H9 (cell line): ENCODE measurements around the gene HS6ST1. TPM values are rescaled to one million over a fixed set of nuclear protein-coding genes. Genes with fewer than 3 reads are reported as not detected.

Experiments used
- DNase-seq: peaks from one replicate; pipeline ENCODE4 v3.0.0-alpha.2; 2017
- H2AFZ ChIP-seq: one replicate; pipeline ENCODE4 v1.6.1; 2013; ENCODE audit warnings: mild to moderate bottlenecking, low read length, control low read depth, moderate library complexity
- H2AK5ac ChIP-seq: 2 replicates; pipeline ENCODE4 v1.6.1; 2013; ENCODE audit warnings: low read length, control low read depth, mixed read lengths; ENCODE audit not compliant: insufficient read length
- H2BK120ac ChIP-seq: one replicate; pipeline ENCODE4 v1.6.1; 2013; ENCODE audit warnings: low read depth, mild to moderate bottlenecking, low read length, control low read depth, inconsistent platforms; ENCODE audit not compliant: poor library complexity, severe bottlenecking
- H2BK12ac ChIP-seq: 2 replicates; pipeline ENCODE4 v1.6.1; 2013; ENCODE audit warnings: low read length, control low read depth, mixed read lengths, low read depth; ENCODE audit not compliant: insufficient read length
- H2BK15ac ChIP-seq: 2 replicates; pipeline ENCODE4 v1.6.1; 2013; ENCODE audit warnings: low read depth, low read length, control low read depth
- H2BK20ac ChIP-seq: one replicate; pipeline ENCODE4 v1.6.1; 2013; ENCODE audit warnings: low read depth, mild to moderate bottlenecking, low read length, control low read depth, inconsistent platforms; ENCODE audit not compliant: poor library complexity, severe bottlenecking
- H2BK5ac ChIP-seq: 2 replicates; pipeline ENCODE4 v1.6.1; 2013; ENCODE audit warnings: low read length, control low read depth, mixed read lengths; ENCODE audit not compliant: insufficient read length
- H3K14ac ChIP-seq: 2 replicates; pipeline ENCODE4 v1.6.1; 2013; ENCODE audit warnings: low read length, control low read depth; ENCODE audit not compliant: insufficient read depth
- H3K18ac ChIP-seq: 2 replicates; pipeline ENCODE4 v1.6.1; 2013; ENCODE audit warnings: low read depth, mild to moderate bottlenecking, mixed read lengths, low read length, control low read depth; ENCODE audit not compliant: insufficient read length
- H3K23ac ChIP-seq: 2 replicates; pipeline ENCODE4 v1.6.1; 2013; ENCODE audit warnings: low read length, control low read depth, mixed read lengths, low read depth; ENCODE audit not compliant: insufficient read length
- H3K23me2 ChIP-seq: 2 replicates; pipeline ENCODE4 v1.6.1; 2013; ENCODE audit warnings: low read depth, mild to moderate bottlenecking, mixed read lengths, low read length, control low read depth; ENCODE audit not compliant: insufficient read length, poor library complexity, severe bottlenecking
- H3K27ac ChIP-seq: 2 replicates; pipeline ENCODE4 v1.5.1; 2013; ENCODE audit warnings: low read length, control low read depth, mixed read lengths, low read depth; ENCODE audit not compliant: insufficient read length
- H3K27me3 ChIP-seq: 2 replicates; pipeline ENCODE4 v1.6.1; 2013; ENCODE audit warnings: low read length, control low read depth, inconsistent platforms; ENCODE audit not compliant: insufficient read depth
- H3K4ac ChIP-seq: 2 replicates; pipeline ENCODE4 v1.6.1; 2013; ENCODE audit warnings: low read depth, mild to moderate bottlenecking, control low read depth, inconsistent platforms, low read length, moderate library complexity
- H3K4me1 ChIP-seq: 2 replicates; pipeline ENCODE4 v1.6.1; 2013; ENCODE audit warnings: low read length, control low read depth, inconsistent platforms; ENCODE audit not compliant: insufficient read depth
- H3K4me2 ChIP-seq: 2 replicates; pipeline ENCODE4 v1.6.1; 2013; ENCODE audit warnings: low read length, control low read depth, mixed read lengths; ENCODE audit not compliant: insufficient read length, insufficient read depth
- H3K56ac ChIP-seq: 2 replicates; pipeline ENCODE4 v1.6.1; 2013; ENCODE audit warnings: low read depth, mild to moderate bottlenecking, mixed read lengths, low read length, control low read depth; ENCODE audit not compliant: insufficient read length
- H3K79me1 ChIP-seq: 2 replicates; pipeline ENCODE4 v1.6.1; 2013; ENCODE audit warnings: low read depth, mild to moderate bottlenecking, moderate library complexity, low read length, control low read depth, inconsistent platforms; ENCODE audit not compliant: insufficient read depth, poor library complexity, severe bottlenecking
- H3K79me2 ChIP-seq: 2 replicates; pipeline ENCODE4 v1.6.1; 2013; ENCODE audit warnings: low read length, control low read depth, inconsistent platforms; ENCODE audit not compliant: insufficient read depth
- H3K9ac ChIP-seq: 2 replicates; pipeline ENCODE4 v1.6.1; 2013; ENCODE audit warnings: low read length, control low read depth, mixed read lengths; ENCODE audit not compliant: insufficient read length; ENCODE audit errors: extremely low read depth
- H3K9me3 ChIP-seq: one replicate; pipeline ENCODE4 v1.6.1; 2013; ENCODE audit warnings: low read depth, low read length, inconsistent platforms; ENCODE audit not compliant: control insufficient read depth
- H3T11ph ChIP-seq: one replicate; pipeline ENCODE4 v1.6.1; 2013; ENCODE audit warnings: mild to moderate bottlenecking, low read length, control low read depth, inconsistent platforms
- H4K20me1 ChIP-seq: one replicate; pipeline ENCODE4 v1.6.1; 2013; ENCODE audit not compliant: control insufficient read depth, insufficient read length, insufficient read depth
- H4K5ac ChIP-seq: 2 replicates; pipeline ENCODE4 v1.6.1; 2013; ENCODE audit warnings: low read depth, mild to moderate bottlenecking, mixed read lengths, low read length, control low read depth; ENCODE audit not compliant: insufficient read length
- H4K8ac ChIP-seq: replicated peaks from 2 replicates; pipeline ENCODE4 v1.6.1; 2013; ENCODE audit warnings: low read length, control low read depth, mixed read lengths, low read depth; ENCODE audit not compliant: insufficient read length
- H4K91ac ChIP-seq: 2 replicates; pipeline ENCODE4 v1.6.1; 2013; ENCODE audit warnings: low read depth, mild to moderate bottlenecking, moderate library complexity, mixed read lengths, low read length, control low read depth; ENCODE audit not compliant: insufficient read length
- H3K27ac Mint-ChIP-seq, 3 experiments: 2 replicates in 2 of 3; 3 replicates in 1 of 3; pipeline ENCODE4 v1.8.0; 2020 to 2021; ENCODE audit warnings: mixed read lengths in 3 of 3, mild to moderate bottlenecking in 1 of 3, moderate library complexity in 1 of 3
- H3K27me3 Mint-ChIP-seq: 2 replicates; pipeline ENCODE4 v1.8.0; 2021; ENCODE audit warnings: low read depth, mild to moderate bottlenecking, moderate library complexity, mixed read lengths
- H3K36me3 Mint-ChIP-seq, 3 experiments: 2 replicates in 2 of 3; 3 replicates in 1 of 3; pipeline ENCODE4 v1.8.0; 2020 to 2021; ENCODE audit warnings: low read depth in 3 of 3, mixed read lengths in 3 of 3; ENCODE audit not compliant: insufficient read depth in 1 of 3
- H3K4me1 Mint-ChIP-seq, 2 experiments: 2 replicates each; pipeline ENCODE4 v1.8.0; 2020; ENCODE audit warnings: mixed read lengths in 2 of 2
- H3K4me3 Mint-ChIP-seq, 2 experiments: 2 replicates in 1 of 2; 3 replicates in 1 of 2; pipeline ENCODE4 v1.8.0; 2020 to 2021; ENCODE audit warnings: mild to moderate bottlenecking in 2 of 2, mixed read lengths in 2 of 2, moderate library complexity in 1 of 2
- H3K9me3 Mint-ChIP-seq, 2 experiments: 2 replicates in 1 of 2; 3 replicates in 1 of 2; pipeline ENCODE4 v1.8.0; 2020; ENCODE audit warnings: mild to moderate bottlenecking in 2 of 2, mixed read lengths in 2 of 2, moderate library complexity in 1 of 2
- CTCF ChIP-seq: fragments of 200-600 bp; sonication (generic); conservative IDR thresholded peaks from 3 replicates; pipeline ENCODE4 v1.8.0; 2021; ENCODE audit warnings: antibody characterized with exemption, mild to moderate bottlenecking
- WGBS: extraction: QIAGEN DNeasy Blood & Tissue Kit; methylation state at CpG from one replicate; pipeline ENCODE4 v1.1.7; 2013; ENCODE audit warnings: missing lambda C conversion rate, low lambda C conversion rate, mixed read lengths; ENCODE audit not compliant: insufficient read length; ENCODE audit errors: extremely low coverage; 5-methylcytosine and 5-hydroxymethylcytosine counted together
- total RNA-seq: library from RNA; stranded (reverse); gene quantifications from 2 replicates; pipeline ENCODE4 v1.2.1, GENCODE V29; 2021

The HS6ST1 gene
- total RNA-seq, 1 experiment from 2014 or later, result 60.2 TPM

- WGBS, result no CpG with 5 or more reads among the region's 23 CpGs
- no peak overlapping the region; a peak in 1 of 5 replicates for H3K4me3 Mint-ChIP-seq
- H2AK5ac ChIP-seq, result no peak overlapping the region
- no peak overlapping the region for H2BK15ac ChIP-seq
- no peaks in the 10 kb centered on the region for H3K9me3 ChIP-seq
- H4K5ac ChIP-seq, result no peak overlapping the region
- H4K8ac ChIP-seq, result no peak overlapping the region
- H3K14ac ChIP-seq, result no peak overlapping the region; the same call in 1 of the 2 replicates
- peak overlapping the region; percentile 1 to 79 (median 23); a peak in 3 of 7 replicates for H3K27ac Mint-ChIP-seq
- H3K36me3 Mint-ChIP-seq, result peaks cover 6 to 14% (median 8%) of the 10 kb centered on the region in 3 experiments; a peak in 6 of 7 replicates
- H2BK12ac ChIP-seq, result no peak overlapping the region
- H2AFZ ChIP-seq, result no peak overlapping the region
- H4K91ac ChIP-seq, result no peak overlapping the region
- TF ChIP-seq CTCF, result no peak
- H3K9ac ChIP-seq, result no peak overlapping the region
- no peak overlapping the region for H2BK120ac ChIP-seq
- no peaks in the 10 kb centered on the region for H3K27me3 Mint-ChIP-seq
- peaks cover 12% of the 10 kb centered on the region; the same call in 1 of the 2 replicates for H3K4me1 ChIP-seq
- H3K4me1 Mint-ChIP-seq, result peaks cover 26 to 38% of the 10 kb centered on the region in 2 experiments
- H3K56ac ChIP-seq, result no peak overlapping the region
- H3K23ac ChIP-seq, result no peak overlapping the region
- H3K4me2 ChIP-seq, result no peak overlapping the region
- no peak overlapping the region for H3K4ac ChIP-seq
- H3T11ph ChIP-seq, result no peak overlapping the region
- peaks cover 9% of the 10 kb centered on the region for H3K79me1 ChIP-seq
- H3K18ac ChIP-seq, result no peak overlapping the region
- H3K27me3 ChIP-seq, result no peaks in the 10 kb centered on the region
- no peak for DNase-seq
- H2BK5ac ChIP-seq, result no peak overlapping the region
- H3K79me2 ChIP-seq, result peaks cover 10% of the 10 kb centered on the region; the same call in 1 of the 2 replicates
- H2BK20ac ChIP-seq, result no peak overlapping the region
- H3K9me3 Mint-ChIP-seq, result no peaks in the 10 kb centered on the region
- H3K23me2 ChIP-seq, result no peaks in the 10 kb centered on the region
- H3K27ac ChIP-seq, result no peak overlapping the region
- H4K20me1 ChIP-seq, result no peaks in the 10 kb centered on the region
These were observed 30.6 kb downstream of the HS6ST1 start for GRCh38 chr2:128287780-128288735.
